Right lobe of liver (tissue), 6 donors: ENCODE results near the gene STXBP4. TPM values are rescaled to one million over a fixed set of nuclear protein-coding genes. Genes with fewer than 3 reads are reported as not detected.

ENCODE experiments used
- ATAC-seq, 4 donors: fragments of 200-7000 bp; cut with Tn5 transposase; one replicate each; pipeline ENCODE4 v1.9.1; 2020; ENCODE audit warnings: mild to moderate bottlenecking in 4 of 4, moderate library complexity in 4 of 4
- DNase-seq, 3 donors: peaks; one replicate each; pipeline ENCODE4 v3.0.0-alpha.2; 2020
- H3K27ac ChIP-seq, 3 donors: fragments of 200-600 bp; one replicate each; pipeline ENCODE4 v1.8.0; 2022
- H3K27me3 ChIP-seq, 2 donors: fragments of 200-600 bp; one replicate each; pipeline ENCODE4 v1.8.0; 2022
- H3K36me3 ChIP-seq, 4 donors: fragments of 200-600 bp; sonication (generic) in 1 of 4; one replicate each; pipeline versions ENCODE4 v1.5.1 to v1.8.0; 2017 to 2022; ENCODE audit warnings: control low read depth in 1 of 4
- H3K4me1 ChIP-seq, 4 donors: fragments of 200-600 bp; sonication (generic) in 1 of 4; one replicate each; pipeline versions ENCODE4 v1.5.1 to v1.8.0; 2017 to 2022; ENCODE audit warnings: control low read depth in 1 of 4
- H3K4me3 ChIP-seq, 3 donors: fragments of 200-600 bp; one replicate each; pipeline ENCODE4 v1.8.0; 2022
- H3K9me3 ChIP-seq, 4 donors: fragments of 200-600 bp; sonication (generic) in 1 of 4; one replicate each; pipeline versions ENCODE4 v1.5.1 to v1.8.0; 2017 to 2022; ENCODE audit warnings: control low read depth in 1 of 4
- CTCF ChIP-seq, 4 donors: fragments of 200-600 bp in 3 of 4; fragments of 450-650 bp in 1 of 4; IDR thresholded peaks; one replicate each; pipeline versions ENCODE4 v1.5.1 to v1.8.0; 2016 to 2022; ENCODE audit warnings: antibody characterized with exemption in 4 of 4, mild to moderate bottlenecking in 2 of 4
- POLR2A ChIP-seq: fragments of 450-650 bp; IDR thresholded peaks from one replicate; pipeline ENCODE4 v1.6.1; 2017; ENCODE audit warnings: antibody characterized with exemption, mild to moderate bottlenecking
- WGBS: methylation state at CpG from one replicate; pipeline ENCODE4 v1.1.6; 2018; ENCODE audit warnings: low coverage, low lambda C conversion rate; ENCODE audit not compliant: insufficient coverage; ENCODE audit errors: missing lambda C conversion rate; 5-methylcytosine and 5-hydroxymethylcytosine counted together
- intact Hi-C, 2 donors: fragments of 100-400 bp; cut with DNase I; formaldehyde crosslinking; loops; one replicate each; pipeline versions ENCODE4 v1.11.2 to v1.14.1; 2022
- total RNA-seq, 6 experiments: library from RNA; depleted of rRNA in 2 of 6; stranded (reverse); fragments of >200 nt in 2 of 6; fragmentation: NEBNext Ultra II Directional in 3 of 6; extraction: Animal tissue kit (Norgen Biotek cat#: 25700) in 3 of 6; gene quantifications; one replicate each; pipeline versions ENCODE4 v1.1.0 to v1.2.4, GENCODE V29; 2016 to 2023
- donor health status: DM: no; HTN: yes; CAD: no.
- donor health status: DM: no; HTN: no; CAD: no.
- donor health status: DM: no; HTN: no; CAD: no.
- donor health status: DM: no; HTN: yes; CAD: no.
- donor health status: DM: no; HTN: yes; CAD: no.

The STXBP4 gene
- total RNA-seq, 6 experiments from 2014 or later: 2.2 to 14.8 (median 3.7) TPM

- Histone ChIP-seq H3K36me3 (no peaks in the 10 kb centered on the region), H3K4me3 (no peak overlapping the region), H3K9me3 (no peaks in the 10 kb centered on the region), H3K27ac (no peak overlapping the region), H3K27me3 (no peaks in the 10 kb centered on the region), H3K4me1 (no peaks in the 10 kb centered on the region)
- TF ChIP-seq CTCF (IDR thresholded peaks at IDR 0.05): no peak
- TF ChIP-seq POLR2A: no peak
- WGBS: 97% methylated on average over 3 of the region's 3 CpGs
- DNase-seq (no peak), ATAC-seq (no peak)
- intact Hi-C loops: no loop called here
Observed at GRCh38 chr17:55124730-55125360, 156.3 kb downstream of the STXBP4 start.

- no peak for ATAC-seq
- Histone ChIP-seq H3K4me1 (no peaks in the 10 kb centered on the region), H3K36me3 (no peaks in the 10 kb centered on the region), H3K27me3 (no peaks in the 10 kb centered on the region), H3K27ac (no peak overlapping the region), H3K9me3 (no peaks in the 10 kb centered on the region), H3K4me3 (no peak overlapping the region)
- no peak for DNase-seq
- intact Hi-C loops: no loop called here
- 46% methylated on average over 2 of the region's 2 CpGs for WGBS
- TF ChIP-seq CTCF (IDR thresholded peaks at IDR 0.05): no peak
- no peak for TF ChIP-seq POLR2A
Observed at GRCh38 chr17:55133583-55133982, 165.0 kb downstream of the STXBP4 start.

GRCh38 chr17:55134486-55135157 is 166.1 kb downstream of the STXBP4 start:
- H3K36me3 ChIP-seq: no peaks in the 10 kb centered on the region
- no peak for ATAC-seq
- H3K9me3 ChIP-seq: no peaks in the 10 kb centered on the region
- no peaks in the 10 kb centered on the region for H3K4me1 ChIP-seq
- intact Hi-C loops: no loop called here
- H3K27ac ChIP-seq: no peak overlapping the region
- DNase-seq: no peak
- TF ChIP-seq POLR2A: no peak
- TF ChIP-seq CTCF (IDR thresholded peaks at IDR 0.05): no peak
- WGBS: 76% methylated on average over 1 of the region's 1 CpG
- H3K4me3 ChIP-seq: no peak overlapping the region
- no peaks in the 10 kb centered on the region for H3K27me3 ChIP-seq

- Histone ChIP-seq H3K4me3 (no peak overlapping the region), H3K36me3 (no peaks in the 10 kb centered on the region), H3K4me1 (no peaks in the 10 kb centered on the region)
Observed at GRCh38 chr17:55140809-55141208, 172.2 kb downstream of the STXBP4 start.

More at GRCh38 chr17:55140809-55141208, 172.2 kb downstream of the STXBP4 start:
- TF ChIP-seq CTCF (IDR thresholded peaks at IDR 0.05) (no peak), POLR2A (no peak)
- Histone ChIP-seq H3K27me3 (no peaks in the 10 kb centered on the region), H3K9me3 (no peaks in the 10 kb centered on the region), H3K27ac (no peak overlapping the region)
- ATAC-seq (no peak), DNase-seq (no peak)
- intact Hi-C loops: no loop called here
